Measurements from ENCODE around the gene ZEB1.

The ZEB1 gene

DNA sequence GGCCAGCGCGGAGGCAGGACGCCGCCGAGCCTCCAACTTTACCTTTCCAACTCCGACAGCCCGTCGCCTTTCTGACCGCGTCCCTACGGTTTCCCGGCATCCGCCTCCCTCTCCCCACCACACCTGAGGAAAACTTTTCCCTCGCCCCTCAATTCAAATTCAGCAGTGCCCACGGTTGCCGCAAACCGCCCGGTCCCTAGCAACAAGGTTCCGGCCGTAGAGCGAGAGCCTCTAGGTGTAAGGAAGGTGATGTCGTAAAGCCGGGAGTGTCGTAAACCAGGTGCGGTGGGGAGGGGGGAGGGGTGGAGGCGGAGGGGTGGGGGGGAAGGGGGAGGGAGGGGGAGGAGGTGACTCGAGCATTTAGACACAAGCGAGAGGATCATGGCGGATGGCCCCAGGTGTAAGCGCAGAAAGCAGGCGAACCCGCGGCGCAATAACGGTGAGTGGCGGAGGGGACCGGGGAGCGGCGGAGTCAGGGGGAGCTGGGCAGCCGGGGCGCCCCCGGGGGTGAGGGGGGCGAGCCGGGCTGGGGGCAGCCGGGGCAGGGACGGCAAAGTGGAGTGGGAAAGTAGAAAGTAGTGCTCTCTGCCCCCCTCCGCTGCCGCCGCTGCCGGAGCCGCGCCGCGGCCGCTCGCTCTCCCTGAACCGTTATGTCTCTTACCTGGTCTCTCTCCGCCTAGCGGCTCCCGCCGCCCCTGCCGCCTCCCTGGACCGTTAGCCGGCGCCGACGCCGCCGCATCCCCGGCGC, at the start of gene ZEB1:
ZEB1 (plus strand) TSS at position 363 of the 748 bp plus-strand sequence; CDS start at position 382, 19 bp downstream.
- DNase-seq (ENCODE audit: low spot score in 2 of 2) = peak; percentile 72 to 93
- Mint-ChIP-seq H3K4me1 (peaks cover 36% of the 10 kb centered on the region), H3K27ac (peak within 1 kb of the TSS; percentile 96), H3K9me3 (no peaks in the 10 kb centered on the region), H3K4me3 (peak within 1 kb of the TSS; percentile 83), H3K36me3 (peaks cover 23% of the 10 kb centered on the region)
- peak; percentile 73 for ATAC-seq

- Mint-ChIP-seq H3K4me1 (no peaks in the 10 kb centered on the region), H3K36me3 (no peaks in the 10 kb centered on the region)
- no peak for ATAC-seq
Measured at GRCh38 chr10:31270954-31271353, 48.1 kb upstream of the ZEB1 start.

DNA sequence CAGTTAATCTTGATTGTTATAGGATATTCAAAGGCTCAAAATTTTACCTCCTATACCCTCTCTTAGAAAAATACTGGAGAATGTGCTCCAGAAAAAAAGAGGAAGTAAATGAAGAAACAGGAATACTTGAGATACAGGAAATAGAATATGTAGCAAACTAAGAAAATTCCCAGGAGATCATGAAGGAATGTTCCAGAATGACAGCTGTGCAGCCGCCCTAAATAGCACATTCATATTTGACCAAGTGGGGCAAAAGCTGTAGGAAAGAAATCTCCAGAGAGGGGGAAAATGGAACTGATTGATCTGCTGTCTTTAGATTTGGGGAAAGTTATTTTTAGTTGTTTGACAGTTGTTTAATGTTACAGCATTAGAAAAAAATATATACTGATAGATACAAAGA, 46.2 kb upstream of the ZEB1 start:
- ATAC-seq (no peak), DNase-seq (ENCODE audit: low spot score in 2 of 2) (no peak)
- no peaks in the 10 kb centered on the region for H3K4me1 Mint-ChIP-seq
- H3K4me3 Mint-ChIP-seq = no peak overlapping the region
- H3K36me3 Mint-ChIP-seq = no peaks in the 10 kb centered on the region
- no peaks in the 10 kb centered on the region for H3K9me3 Mint-ChIP-seq
- H3K27ac Mint-ChIP-seq = no peak overlapping the region

More at GRCh38 chr10:31270954-31271353, 48.1 kb upstream of the ZEB1 start:
- DNase-seq (ENCODE audit: low spot score in 2 of 2) = no peak
- Mint-ChIP-seq H3K4me3 (no peak overlapping the region), H3K9me3 (no peaks in the 10 kb centered on the region), H3K27ac (no peak overlapping the region)

DNA sequence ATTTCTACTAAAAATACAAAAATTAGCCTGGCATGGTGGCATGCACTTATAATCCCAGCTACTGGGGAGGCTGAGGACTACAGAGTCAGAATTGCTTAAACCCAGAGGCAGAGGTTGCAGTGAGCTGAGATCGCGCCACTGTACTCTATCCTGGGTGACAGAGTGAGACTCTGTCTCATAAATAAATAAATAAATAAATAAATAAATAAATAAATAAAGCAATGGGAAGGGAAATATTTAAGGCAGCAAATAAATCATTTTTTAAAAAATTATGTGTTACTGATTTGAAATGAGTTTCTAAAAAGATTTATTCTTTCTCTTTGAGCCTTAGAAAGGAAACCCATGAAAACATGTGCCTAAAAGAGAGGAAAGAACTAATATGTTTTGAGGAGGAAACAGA, 45.2 kb upstream of the ZEB1 start:
- no peak overlapping the region for H3K27ac Mint-ChIP-seq
- no peak overlapping the region for H3K4me3 Mint-ChIP-seq
- no peaks in the 10 kb centered on the region for H3K4me1 Mint-ChIP-seq
- H3K36me3 Mint-ChIP-seq = no peaks in the 10 kb centered on the region
- no peaks in the 10 kb centered on the region for H3K9me3 Mint-ChIP-seq
- DNase-seq (ENCODE audit: low spot score in 2 of 2) = no peak
- ATAC-seq = no peak

GRCh38 chr10:31274310-31274709, 44.7 kb upstream of the ZEB1 start:
- H3K36me3 Mint-ChIP-seq = no peaks in the 10 kb centered on the region
- H3K4me3 Mint-ChIP-seq = no peak overlapping the region
- DNase-seq (ENCODE audit: low spot score in 2 of 2) (no peak), ATAC-seq (no peak)
- H3K27ac Mint-ChIP-seq = no peak overlapping the region
- H3K9me3 Mint-ChIP-seq = no peaks in the 10 kb centered on the region
- H3K4me1 Mint-ChIP-seq = no peaks in the 10 kb centered on the region

- no peaks in the 10 kb centered on the region for H3K36me3 Mint-ChIP-seq
- DNase-seq (ENCODE audit: low spot score in 2 of 2) = no peak
- H3K4me1 Mint-ChIP-seq = no peaks in the 10 kb centered on the region
- H3K4me3 Mint-ChIP-seq = no peak overlapping the region
- no peak overlapping the region for H3K27ac Mint-ChIP-seq
- ATAC-seq = no peak
- peaks cover 6% of the 10 kb centered on the region for H3K9me3 Mint-ChIP-seq
Measured at GRCh38 chr10:31278279-31278941, 40.6 kb upstream of the ZEB1 start.

- ATAC-seq (no peak), DNase-seq (ENCODE audit: low spot score in 2 of 2) (no peak)
- Mint-ChIP-seq H3K4me1 (no peaks in the 10 kb centered on the region), H3K27ac (no peak overlapping the region), H3K36me3 (no peaks in the 10 kb centered on the region), H3K4me3 (no peak overlapping the region), H3K9me3 (peaks cover 6% of the 10 kb centered on the region)
Measured at GRCh38 chr10:31280972-31281371, 38.0 kb upstream of the ZEB1 start.

DNA sequence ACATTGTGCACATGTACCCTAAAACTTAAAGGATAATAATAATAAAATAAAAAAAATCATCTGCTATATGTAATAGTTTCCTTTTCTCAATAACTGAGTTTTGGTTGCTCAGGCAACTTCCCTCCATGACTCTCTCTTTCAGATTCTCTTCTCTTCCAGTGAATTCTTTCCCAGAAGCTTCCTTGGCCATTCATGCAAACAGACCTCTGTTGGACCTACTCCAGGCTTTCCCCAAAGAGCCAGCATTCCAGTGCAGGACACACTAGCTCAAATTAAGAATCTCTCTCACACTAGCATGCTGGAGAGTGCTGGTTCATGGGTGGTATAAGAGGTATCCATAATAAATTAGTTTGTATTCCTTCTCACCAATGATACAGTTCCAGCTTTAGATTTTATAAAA, 31.0 kb upstream of the ZEB1 start:
- DNase-seq (ENCODE audit: low spot score in 2 of 2) = no peak
- no peaks in the 10 kb centered on the region for H3K36me3 Mint-ChIP-seq
- no peak for ATAC-seq
- no peaks in the 10 kb centered on the region for H3K4me1 Mint-ChIP-seq
- H3K9me3 Mint-ChIP-seq = no peaks in the 10 kb centered on the region
- no peak overlapping the region for H3K4me3 Mint-ChIP-seq
- no peak overlapping the region for H3K27ac Mint-ChIP-seq

DNA sequence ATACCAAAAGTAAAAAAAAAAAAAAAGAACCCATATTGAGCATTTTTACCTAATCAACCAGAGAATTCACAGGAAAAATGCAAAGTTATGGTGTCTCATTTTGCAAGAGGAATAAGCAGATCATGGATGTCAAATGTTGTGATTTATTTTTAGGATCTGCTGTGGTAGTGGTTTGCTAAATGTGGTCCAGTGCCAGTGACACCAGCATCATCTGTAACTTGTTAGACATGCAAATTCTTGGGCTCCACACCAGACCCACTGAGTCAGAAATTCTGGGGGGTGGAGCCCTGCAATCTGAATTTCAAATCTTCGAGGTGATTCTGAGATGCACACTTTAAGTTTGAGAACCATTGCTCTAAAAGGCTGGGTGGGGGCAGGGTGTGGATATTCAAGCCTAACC, 30.1 kb upstream of the ZEB1 start:
- Mint-ChIP-seq H3K36me3 (no peaks in the 10 kb centered on the region), H3K4me3 (no peak overlapping the region), H3K9me3 (no peaks in the 10 kb centered on the region), H3K27ac (no peak overlapping the region), H3K4me1 (no peaks in the 10 kb centered on the region)
- DNase-seq (ENCODE audit: low spot score in 2 of 2) (no peak), ATAC-seq (no peak)

DNA sequence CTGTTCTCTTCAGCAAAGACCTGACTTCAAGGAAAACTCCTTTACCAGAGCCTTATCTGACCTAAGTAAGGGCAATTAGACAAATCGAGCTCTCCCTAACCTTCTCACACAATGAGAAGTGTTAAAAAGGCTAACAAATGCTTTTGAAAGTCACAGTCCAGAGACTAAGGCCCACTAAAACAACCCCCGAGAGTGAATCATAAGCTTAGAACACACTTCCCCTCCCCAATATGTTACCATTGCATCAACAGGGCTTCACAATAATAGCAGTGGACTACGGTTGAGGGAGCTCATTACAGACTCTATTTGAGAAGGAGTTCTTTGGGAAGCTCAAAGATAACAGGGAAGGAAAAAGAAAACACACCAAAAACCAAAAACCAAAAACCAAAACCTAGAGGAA, 28.6 kb upstream of the ZEB1 start:
- Mint-ChIP-seq H3K9me3 (no peaks in the 10 kb centered on the region), H3K27ac (peak overlapping the region; percentile 26)
- no peak for DNase-seq (ENCODE audit: low spot score in 2 of 2)

GRCh38 chr10:31291123-31291522, 27.9 kb upstream of the ZEB1 start:
- Mint-ChIP-seq H3K9me3 (no peaks in the 10 kb centered on the region), H3K4me1 (no peaks in the 10 kb centered on the region), H3K27ac (no peak overlapping the region), H3K4me3 (no peak overlapping the region), H3K36me3 (no peaks in the 10 kb centered on the region)
- no peak for ATAC-seq
- no peak for DNase-seq (ENCODE audit: low spot score in 2 of 2)

More for the DNA sequence above, 28.6 kb upstream of the ZEB1 start:
- no peaks in the 10 kb centered on the region for H3K36me3 Mint-ChIP-seq
- H3K4me1 Mint-ChIP-seq = no peaks in the 10 kb centered on the region
- no peak overlapping the region for H3K4me3 Mint-ChIP-seq
- no peak for ATAC-seq

DNA sequence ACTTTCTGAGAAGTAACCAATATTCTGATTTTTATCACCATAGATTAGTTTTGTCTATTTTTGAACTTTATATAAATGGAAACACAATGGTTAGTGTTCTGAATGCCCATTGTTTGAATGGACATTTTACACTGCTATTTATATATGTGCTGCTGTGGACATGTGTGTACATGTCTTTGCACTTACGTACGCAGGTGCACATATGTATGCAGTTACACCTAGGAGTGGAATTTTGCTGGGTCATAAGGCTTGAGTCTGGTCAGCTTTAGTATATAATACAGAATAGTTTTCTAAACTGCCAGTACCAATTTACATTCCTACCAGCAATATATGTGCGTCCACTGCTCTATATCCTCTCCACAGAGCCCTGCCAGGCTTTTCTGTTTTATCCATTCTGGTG, 24.5 kb upstream of the ZEB1 start:
- no peak for ATAC-seq
- no peaks in the 10 kb centered on the region for H3K9me3 Mint-ChIP-seq

DNA sequence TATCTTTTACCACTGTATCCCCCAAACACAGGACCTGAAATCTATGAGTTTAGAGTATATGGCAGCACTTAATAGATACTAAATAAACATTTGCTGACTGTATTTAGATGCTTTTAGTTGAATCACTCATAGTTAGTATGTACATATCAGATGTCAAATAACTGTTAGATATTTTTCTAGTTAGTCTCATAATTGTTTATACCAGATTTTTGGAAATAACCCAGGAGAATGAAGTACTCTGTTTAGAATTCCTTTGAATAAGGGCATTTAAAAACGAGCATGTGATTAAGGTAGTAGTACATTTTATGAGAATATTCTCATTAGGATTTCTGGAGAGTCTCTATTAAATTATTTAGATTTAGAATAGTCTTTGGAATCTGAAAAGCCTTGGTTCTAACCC, 22.3 kb upstream of the ZEB1 start:
- DNase-seq (ENCODE audit: low spot score in 2 of 2) = no peak
- no peak overlapping the region for H3K4me3 Mint-ChIP-seq
- no peaks in the 10 kb centered on the region for H3K4me1 Mint-ChIP-seq
- no peak for ATAC-seq
- no peaks in the 10 kb centered on the region for H3K36me3 Mint-ChIP-seq
- no peaks in the 10 kb centered on the region for H3K9me3 Mint-ChIP-seq
- no peak overlapping the region for H3K27ac Mint-ChIP-seq

More for the DNA sequence above, 24.5 kb upstream of the ZEB1 start:
- no peaks in the 10 kb centered on the region for H3K4me1 Mint-ChIP-seq
- H3K36me3 Mint-ChIP-seq = no peaks in the 10 kb centered on the region
- DNase-seq (ENCODE audit: low spot score in 2 of 2) = no peak
- no peak overlapping the region for H3K27ac Mint-ChIP-seq
- H3K4me3 Mint-ChIP-seq = no peak overlapping the region

DNA sequence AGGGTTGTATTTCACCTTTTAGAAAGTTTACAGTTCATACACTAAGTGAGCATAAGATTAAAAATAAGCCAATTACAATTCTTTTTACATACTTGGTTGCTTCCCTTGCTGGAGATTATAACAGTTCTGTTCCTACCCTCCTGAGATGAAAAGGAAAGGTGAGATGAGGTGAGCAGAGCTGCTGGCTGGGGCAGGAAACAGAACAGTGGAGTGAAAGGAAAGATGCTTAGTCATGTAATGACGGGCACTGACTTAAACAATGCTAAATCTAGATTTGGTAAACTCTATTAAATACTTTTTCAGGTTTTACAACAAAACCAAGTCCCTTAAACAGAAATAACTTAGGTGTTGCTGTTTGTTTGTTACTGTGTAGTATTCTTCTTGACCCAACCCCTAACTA, 19.9 kb upstream of the ZEB1 start:
- ATAC-seq = peak; percentile 57
- H3K36me3 Mint-ChIP-seq = no peaks in the 10 kb centered on the region
- H3K9me3 Mint-ChIP-seq = no peaks in the 10 kb centered on the region
- no peak overlapping the region for H3K4me3 Mint-ChIP-seq
- no peak for DNase-seq (ENCODE audit: low spot score in 2 of 2)
- no peak overlapping the region for H3K27ac Mint-ChIP-seq
- no peaks in the 10 kb centered on the region for H3K4me1 Mint-ChIP-seq

DNA sequence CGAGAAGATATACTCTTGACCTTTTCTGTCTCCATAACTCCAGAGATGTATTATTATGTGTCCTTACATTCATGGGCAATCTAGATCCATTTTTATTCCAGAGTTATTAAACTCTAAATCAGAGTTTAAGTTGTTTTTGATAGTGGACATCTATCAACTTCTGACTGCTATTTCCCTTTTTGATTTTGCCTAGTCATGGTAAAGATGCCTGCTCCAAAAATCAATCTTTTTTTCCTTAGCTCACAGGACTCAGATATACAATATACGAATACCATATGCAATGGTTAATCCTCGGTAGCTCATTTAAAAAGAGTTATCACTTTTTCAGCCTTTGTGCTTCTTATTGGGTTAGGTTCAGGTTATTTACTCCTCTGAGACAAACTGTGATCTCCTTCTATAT, 15.8 kb upstream of the ZEB1 start:
- no peak overlapping the region for H3K4me3 Mint-ChIP-seq
- H3K9me3 Mint-ChIP-seq = no peaks in the 10 kb centered on the region
- ATAC-seq (no peak), DNase-seq (ENCODE audit: low spot score in 2 of 2) (no peak)
- no peaks in the 10 kb centered on the region for H3K4me1 Mint-ChIP-seq
- no peaks in the 10 kb centered on the region for H3K36me3 Mint-ChIP-seq
- H3K27ac Mint-ChIP-seq = no peak overlapping the region

- no peaks in the 10 kb centered on the region for H3K9me3 Mint-ChIP-seq
- no peaks in the 10 kb centered on the region for H3K36me3 Mint-ChIP-seq
- no peak overlapping the region for H3K4me3 Mint-ChIP-seq
- H3K4me1 Mint-ChIP-seq = no peaks in the 10 kb centered on the region
- no peak for DNase-seq (ENCODE audit: low spot score in 2 of 2)
- ATAC-seq = no peak
- no peak overlapping the region for H3K27ac Mint-ChIP-seq
Measured at GRCh38 chr10:31304291-31304970, 14.6 kb upstream of the ZEB1 start.
